HG02885 (cell line): ENCODE results near the gene GHRH.

Source experiments
- ATAC-seq: cut with Tn5 transposase; IDR thresholded peaks from one replicate; pipeline ENCODE4 v1.9.1; 2021; ENCODE audit warnings: mild to moderate bottlenecking; ENCODE audit not compliant: unreplicated experiment, poor library complexity

Gene GHRH

GRCh38 chr20:37293301-37293943 lies 31.8 kb upstream of the GHRH start:
- ATAC-seq = no peak

- no peak for ATAC-seq
These were observed 30.1 kb upstream of the GHRH start for GRCh38 chr20:37291724-37292126.

DNA sequence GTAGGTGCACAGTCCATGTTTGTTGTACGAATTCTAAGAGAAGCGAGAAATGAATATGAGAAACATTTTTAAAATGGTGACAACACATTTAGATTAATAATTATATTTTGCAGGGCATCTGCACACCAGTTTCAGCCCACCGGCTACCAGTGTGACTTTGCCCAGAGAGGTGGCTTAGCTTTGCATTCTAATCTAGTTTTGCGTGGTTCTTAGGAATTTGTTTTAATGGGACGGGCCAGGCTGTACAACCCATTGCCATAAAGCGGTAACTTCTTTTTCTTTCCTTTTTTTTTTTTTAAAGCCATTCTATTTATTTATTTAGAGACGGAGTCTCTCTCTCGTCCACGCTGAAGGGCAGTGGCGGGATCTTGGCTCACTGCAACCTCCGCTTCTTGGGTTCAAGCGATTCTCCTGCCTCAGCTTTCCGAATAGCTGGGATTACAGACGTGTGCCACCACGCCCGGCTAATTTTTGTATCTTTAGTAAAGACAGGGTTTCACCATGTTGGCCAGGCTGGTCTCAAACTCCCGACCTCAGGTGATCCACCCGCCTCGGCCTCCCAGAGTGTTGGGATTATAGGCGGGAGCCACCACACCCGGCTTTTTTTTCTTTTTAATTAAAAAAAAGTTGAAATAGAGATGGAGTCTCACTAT lies 28.7 kb upstream of the GHRH start:
- no peak for ATAC-seq

GRCh38 chr20:37288091-37288490 lies 26.5 kb upstream of the GHRH start:
- no peak for ATAC-seq

DNA sequence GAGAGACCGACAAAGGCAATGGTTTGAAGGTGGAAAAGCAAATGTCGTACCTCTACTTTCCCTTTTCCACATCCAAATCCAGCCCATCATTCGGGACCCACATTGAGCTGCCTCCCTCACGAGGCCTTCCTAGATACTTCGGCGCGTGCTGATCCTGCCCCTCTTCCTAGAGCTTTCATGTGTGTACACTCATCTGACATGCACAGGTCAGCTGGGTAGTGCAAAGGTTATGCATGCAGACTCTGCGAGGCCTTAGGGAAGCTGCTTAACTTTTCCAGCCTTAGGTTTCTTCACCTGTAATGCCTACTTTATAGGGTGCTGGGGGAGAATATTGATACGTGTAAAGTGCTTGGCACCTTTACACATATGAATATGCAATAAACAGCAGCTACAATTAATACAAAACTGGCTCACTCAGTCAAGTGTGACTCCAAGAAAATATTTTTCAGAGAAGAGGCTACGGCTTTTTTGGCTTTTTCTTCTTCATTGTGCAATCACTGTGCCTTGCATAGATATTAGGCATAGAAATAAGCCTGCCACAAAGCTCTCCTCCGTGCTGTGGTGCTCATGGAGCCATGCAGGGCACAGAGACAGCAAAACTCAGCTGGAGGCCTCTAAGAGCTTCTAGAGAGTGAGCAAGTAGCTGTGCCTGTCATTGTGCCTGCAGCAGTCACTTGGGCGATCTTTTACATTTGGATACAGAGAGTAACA lies 24.2 kb upstream of the GHRH start:
- no peak for ATAC-seq

DNA sequence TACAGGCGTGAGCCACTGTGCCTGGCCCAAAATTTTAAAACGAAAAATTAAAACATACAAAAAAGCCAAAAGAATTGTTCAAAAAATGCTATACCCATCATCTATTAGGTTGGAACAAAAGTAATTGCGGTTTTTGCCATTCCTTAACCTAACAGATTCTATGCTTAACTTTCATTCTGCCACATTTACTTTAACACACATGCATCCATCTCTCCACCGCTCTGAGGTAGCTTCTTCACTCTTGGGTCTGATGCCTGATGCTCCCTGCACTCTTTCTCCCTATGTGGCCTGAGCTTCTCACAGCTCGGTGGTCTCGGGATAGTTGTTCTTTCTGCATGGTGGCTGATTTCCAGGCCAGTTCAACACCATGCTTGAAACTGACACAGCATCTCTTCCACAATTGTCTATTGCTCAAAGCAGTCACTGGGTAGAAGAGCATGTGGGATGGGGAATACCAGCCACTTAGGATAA lies 23.1 kb upstream of the GHRH start:
- ATAC-seq = no peak

- ATAC-seq = no peak
These were observed 22.0 kb upstream of the GHRH start for GRCh38 chr20:37283530-37284195.

DNA sequence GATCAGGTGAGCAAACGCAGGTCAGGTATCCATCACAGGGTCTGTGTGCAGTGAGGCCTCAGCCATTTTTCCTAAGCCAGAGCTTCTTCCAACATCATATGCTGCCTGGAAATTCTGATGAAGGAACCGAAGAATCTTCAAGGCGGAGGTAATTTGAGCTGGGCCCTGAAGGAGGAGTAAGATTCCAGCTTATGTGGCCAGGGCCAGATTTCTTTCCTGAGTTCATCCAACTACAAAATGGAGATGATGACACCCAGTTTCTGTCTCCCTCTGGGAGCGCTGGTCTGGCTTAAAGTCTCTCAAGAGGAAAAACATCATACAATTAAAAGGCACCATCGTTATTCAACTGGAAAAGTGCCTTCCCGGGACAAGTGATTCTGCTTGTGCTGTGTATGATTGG lies 20.9 kb upstream of the GHRH start:
- no peak for ATAC-seq

GRCh38 chr20:37280403-37280802 lies 18.8 kb upstream of the GHRH start:
- ATAC-seq = no peak

GRCh38 chr20:37279820-37280219 lies 18.2 kb upstream of the GHRH start:
- ATAC-seq = no peak

DNA sequence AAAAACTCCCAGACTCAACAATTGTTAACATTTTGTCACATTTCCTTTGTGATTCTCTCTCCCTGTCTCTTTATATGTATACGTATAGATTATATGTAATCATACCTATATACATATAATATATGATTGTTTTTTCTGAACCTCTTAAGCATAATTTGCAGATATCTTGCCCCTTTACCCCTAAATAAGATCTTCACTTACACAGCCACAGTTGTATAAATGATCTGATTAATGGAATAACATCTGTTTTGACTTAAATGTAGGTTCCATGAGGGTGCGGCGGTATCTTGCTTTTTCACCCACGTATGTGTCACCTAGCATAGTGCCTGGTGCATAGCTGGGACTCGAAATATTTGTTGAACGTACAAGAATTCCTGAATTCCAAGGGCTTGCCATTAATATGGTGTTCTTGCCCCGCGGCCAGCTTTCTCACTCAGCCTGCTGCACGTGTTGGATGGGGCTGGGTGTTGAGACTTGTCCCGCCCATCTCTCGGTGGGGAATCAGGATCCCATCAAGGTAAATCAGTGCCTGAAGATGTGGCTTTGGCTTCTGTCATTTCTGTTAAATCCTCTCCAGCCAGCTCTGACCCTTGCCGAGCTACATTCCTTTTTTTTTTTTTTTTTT lies 17.5 kb upstream of the GHRH start:
- ATAC-seq = no peak

DNA sequence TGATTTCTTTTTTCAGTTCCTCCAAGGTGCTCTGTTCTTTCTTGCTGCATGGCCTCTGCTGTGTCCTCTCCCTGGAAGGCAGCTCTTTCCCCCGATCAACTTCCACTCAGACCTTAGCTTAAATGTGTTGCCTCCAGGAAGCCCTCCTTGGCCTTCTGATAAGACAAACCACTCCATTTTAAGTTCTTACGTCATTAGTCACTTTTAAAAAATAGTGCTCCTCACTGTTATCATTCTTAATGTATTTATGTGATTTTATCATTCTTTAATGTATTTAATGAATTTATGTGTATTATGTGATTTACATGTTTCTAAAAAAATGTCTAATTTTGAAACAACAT lies 15.6 kb upstream of the GHRH start:
- ATAC-seq = no peak

DNA sequence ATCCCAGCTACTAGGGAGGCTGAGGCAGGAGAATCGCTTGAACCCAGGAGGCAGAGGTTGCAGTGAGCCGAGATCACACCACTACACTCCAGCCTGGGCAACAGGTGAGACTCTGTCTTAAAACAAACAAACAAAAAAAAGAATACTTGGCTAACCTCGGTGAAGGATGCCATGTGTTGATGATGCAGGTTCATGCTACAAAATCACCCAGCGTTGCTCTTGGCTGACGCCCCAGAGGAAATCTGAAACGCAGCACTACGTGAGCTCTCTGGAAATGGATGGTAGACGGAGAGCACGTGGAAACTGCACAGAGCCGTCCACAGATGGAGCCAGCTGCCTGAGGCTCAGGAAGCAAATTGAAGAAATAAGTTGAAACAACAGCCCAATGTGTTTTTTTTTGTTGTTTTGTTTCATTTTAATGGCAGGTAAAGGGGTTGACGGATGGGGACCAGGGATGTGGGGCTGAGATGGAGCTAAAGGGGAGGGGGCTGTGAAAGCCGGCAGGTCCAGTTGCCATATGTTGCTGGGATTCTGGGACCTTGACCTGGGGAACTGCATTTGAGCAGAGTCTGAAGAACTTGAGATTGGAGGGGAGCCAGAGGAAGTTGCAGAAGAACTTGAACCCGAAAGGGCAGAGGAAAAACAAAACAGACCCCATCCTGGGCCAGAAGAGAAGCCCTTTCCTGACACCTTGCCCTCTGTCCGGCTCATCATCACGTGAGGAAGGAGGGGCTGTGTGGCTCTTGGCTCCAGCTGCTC lies 15.1 kb upstream of the GHRH start:
- peak; percentile 56 for ATAC-seq

DNA sequence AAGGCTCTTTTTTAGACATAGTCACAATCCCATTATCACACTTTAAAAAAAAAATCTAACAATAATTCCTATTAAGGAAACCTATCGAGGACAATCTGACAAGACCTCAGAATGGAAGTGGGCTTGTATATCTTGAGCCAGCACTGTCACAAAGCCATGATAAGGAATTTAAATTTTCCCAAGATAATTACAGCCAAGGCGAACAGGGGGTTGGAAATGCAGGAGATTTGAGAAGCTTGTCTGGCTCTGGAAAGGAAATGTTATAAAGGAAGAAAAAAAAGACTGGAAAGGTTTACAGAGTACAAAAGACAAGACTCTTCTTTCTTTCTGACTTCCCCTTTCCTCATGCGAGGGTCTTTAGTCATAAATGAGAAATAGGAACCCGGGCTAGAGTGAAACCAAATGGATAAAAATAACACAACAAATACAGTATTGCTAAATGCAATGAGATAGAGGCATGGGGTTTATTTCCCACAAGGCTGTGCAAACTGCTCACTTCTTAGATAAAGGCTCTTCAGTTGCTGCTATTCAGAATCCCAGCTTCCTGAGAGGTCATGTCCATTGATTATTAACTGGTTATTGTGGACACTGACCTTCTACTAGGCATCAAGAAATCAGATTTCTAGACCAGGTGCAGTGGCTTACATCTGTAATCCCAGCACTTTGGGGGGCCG lies 13.4 kb upstream of the GHRH start:
- ATAC-seq = no peak

- no peak for ATAC-seq
These were observed 12.4 kb upstream of the GHRH start for GRCh38 chr20:37273988-37274387.

DNA sequence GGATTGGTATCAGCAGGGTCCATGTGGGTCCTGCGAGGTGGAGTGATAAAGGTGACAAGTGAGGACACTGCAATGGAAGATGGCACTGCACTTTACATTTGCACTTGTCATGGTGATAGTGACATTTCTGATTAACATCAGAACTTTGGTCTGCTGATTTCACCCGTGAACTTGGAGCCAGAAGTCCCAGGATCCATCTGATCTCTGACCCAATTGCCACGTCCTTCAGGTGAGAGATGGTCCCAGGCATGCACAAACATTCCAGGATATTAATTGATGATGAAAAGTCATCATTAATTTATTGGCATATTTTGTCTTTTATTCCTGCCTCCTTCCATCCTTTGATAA lies 9.8 kb upstream of the GHRH start:
- ATAC-seq = no peak

- peak; percentile 56 for ATAC-seq
These were observed 9.2 kb upstream of the GHRH start for GRCh38 chr20:37270576-37271420.

DNA sequence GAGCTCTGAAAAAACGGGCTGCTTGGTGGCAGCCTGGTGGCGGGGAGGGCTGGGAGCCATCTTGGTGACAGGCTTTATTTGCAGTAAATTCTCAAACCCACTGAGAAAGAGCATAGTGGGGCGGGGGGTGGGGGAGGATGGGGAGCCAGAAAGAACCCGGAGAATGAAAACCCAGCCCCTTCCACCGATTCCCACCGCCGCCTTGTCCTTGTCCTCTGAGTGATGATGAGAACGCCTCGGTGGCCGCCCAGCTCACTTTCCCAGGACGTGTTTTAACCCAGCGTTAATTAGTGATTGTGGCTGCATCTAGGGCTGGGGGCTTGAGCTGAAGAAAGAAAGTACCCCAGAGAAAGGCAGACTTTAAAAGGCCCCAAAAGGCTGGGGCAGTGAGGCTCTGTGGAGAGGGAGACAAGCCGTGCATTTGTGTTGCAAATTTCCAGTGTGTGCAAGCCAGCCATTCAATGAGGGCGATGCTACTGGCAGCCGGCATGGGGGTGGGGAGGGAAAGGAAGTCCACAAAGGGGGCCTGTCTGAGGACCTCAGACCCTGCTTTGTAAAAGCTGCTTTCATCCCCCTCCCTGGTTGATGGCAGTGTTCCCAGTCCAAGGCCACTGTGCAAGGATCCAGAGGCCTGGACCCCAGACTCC lies 6.2 kb upstream of the GHRH start:
- ATAC-seq = no peak
